Measurements from ENCODE around the gene GPATCH1. TPM values are rescaled to one million over a fixed set of nuclear protein-coding genes. Genes with fewer than 3 reads are reported as not detected.
"Not testable (repeated sequence)": the region's sequence is repeated elsewhere in the genome, so short reads cannot be mapped to it uniquely, and the experiment has no call there.

The GPATCH1 gene
- total RNA-seq, 4 donors from 2014 or later, result 3.6 to 9.3 (median 6.2) TPM

DNA sequence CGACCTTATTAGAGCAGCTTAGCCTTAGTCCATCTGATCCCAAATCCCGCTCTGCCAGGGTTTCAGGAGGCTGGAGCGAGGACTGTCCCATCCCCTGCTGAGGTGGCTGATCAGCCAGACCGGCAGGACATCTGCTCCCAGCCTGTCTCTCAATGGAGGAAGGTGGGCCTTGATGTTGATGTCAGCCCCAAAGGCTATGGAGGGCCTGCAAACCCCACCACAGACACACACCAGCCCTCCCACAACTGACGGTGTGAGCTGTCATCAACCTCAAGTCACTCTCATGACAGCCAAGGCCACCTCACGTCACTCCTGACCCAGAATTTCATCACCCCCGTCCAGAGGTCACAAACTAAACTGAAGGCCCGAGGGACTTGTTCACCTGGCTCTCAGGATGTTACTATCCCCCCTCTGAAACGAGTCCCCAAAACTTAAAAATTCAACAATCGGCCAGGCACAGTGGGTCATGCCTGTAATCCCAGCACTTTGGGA, 41.8 kb upstream of the GPATCH1 start:
- Histone ChIP-seq H3K27me3 (no peaks in the 10 kb centered on the region), H3K4me1 (no peaks in the 10 kb centered on the region), H3K36me3 (no peaks in the 10 kb centered on the region), H3K9me3 (no peaks in the 10 kb centered on the region), H3K27ac (no peak overlapping the region), H3K4me3 (no peak overlapping the region)
- DNase-seq, result no peak
- TF ChIP-seq, protein P1, sequence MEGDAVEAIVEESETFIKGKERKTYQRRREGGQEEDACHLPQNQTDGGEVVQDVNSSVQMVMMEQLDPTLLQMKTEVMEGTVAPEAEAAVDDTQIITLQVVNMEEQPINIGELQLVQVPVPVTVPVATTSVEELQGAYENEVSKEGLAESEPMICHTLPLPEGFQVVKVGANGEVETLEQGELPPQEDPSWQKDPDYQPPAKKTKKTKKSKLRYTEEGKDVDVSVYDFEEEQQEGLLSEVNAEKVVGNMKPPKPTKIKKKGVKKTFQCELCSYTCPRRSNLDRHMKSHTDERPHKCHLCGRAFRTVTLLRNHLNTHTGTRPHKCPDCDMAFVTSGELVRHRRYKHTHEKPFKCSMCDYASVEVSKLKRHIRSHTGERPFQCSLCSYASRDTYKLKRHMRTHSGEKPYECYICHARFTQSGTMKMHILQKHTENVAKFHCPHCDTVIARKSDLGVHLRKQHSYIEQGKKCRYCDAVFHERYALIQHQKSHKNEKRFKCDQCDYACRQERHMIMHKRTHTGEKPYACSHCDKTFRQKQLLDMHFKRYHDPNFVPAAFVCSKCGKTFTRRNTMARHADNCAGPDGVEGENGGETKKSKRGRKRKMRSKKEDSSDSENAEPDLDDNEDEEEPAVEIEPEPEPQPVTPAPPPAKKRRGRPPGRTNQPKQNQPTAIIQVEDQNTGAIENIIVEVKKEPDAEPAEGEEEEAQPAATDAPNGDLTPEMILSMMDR (IDR thresholded peaks at IDR 0.05), result no peak
- TF ChIP-seq POLR2A (IDR thresholded peaks at IDR 0.05), result no peak
- 79 to 91% methylated on average over 5 to 10 of the region's 10 CpGs for WGBS, 2 donors
- intact Hi-C loops (cut with DNase I), result no loop called here

DNA sequence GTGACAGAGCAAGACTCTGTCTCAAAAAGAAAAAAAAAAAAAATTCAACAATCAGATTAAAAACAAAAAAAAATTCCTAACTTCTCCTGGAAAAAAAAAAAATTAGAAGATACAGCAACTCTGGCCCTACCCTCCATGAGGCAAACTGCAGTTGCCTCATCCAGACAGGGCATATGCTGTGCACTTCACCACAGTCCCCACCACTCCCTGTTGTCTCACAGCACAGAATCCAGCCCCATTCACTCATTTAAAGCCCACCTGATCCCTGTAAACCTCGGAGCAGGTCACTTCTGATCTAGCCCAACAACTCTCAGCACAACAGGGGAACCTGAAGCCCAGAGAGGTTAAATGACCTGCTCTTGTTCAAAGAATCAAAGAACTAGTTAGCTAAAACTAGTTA, 41.2 kb upstream of the GPATCH1 start:
- TF ChIP-seq POLR2A (IDR thresholded peaks at IDR 0.05), result no peak
- TF ChIP-seq, protein P1 (IDR thresholded peaks at IDR 0.05), result no peak
- H3K9me3 ChIP-seq, result no peaks in the 10 kb centered on the region
- H3K27ac ChIP-seq, result no peak overlapping the region
- H3K27me3 ChIP-seq, result no peaks in the 10 kb centered on the region
- no peaks in the 10 kb centered on the region for H3K4me1 ChIP-seq
- DNase-seq, result no peak
- H3K36me3 ChIP-seq, result no peaks in the 10 kb centered on the region
- no peak overlapping the region for H3K4me3 ChIP-seq
- intact Hi-C loops (cut with DNase I), result no loop called here
- 88 to 93% methylated on average over 1 of the region's 1 CpG for WGBS, 2 donors

DNA sequence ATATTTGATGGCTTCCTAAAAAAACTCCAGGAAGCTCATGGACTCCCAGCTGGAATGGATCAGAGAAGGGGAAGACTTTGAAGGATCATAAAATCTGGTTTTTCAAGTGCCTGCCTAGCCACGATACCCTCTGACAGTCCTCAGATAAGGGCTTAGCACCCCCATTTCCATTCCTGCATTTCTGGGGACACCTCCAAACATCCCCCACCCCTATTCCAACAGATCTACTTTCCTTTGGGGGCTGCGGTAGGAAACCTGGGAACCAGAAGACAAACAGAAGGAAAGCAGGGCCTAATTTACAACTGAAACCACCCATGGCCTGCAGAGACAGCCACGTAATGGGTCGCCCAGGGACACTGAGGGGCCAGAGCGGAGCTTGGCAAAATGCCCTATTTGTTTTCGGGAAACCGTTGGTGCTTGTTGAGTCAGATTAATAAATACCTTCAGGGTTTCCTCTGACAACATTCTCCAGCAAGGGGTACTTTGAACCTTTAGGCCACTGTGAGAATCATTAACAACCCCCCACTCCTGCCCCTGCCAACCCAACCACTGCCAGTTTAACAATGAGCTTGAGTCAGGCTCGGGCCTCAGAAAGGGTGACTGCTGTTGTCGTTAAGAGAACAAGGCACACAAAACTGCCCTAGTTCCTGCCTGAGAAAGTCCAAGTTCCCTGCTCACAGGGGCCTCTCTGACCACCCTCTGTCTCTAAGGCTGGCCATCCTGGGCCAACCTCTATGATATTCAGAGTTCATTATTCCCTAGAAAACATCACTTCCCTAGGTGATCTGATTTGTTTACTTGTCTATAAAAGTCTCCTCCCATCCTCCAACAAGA, 39.8 kb upstream of the GPATCH1 start:
- Histone ChIP-seq H3K36me3 (no peaks in the 10 kb centered on the region), H3K27ac (no peak overlapping the region), H3K27me3 (no peaks in the 10 kb centered on the region), H3K4me3 (no peak overlapping the region), H3K4me1 (no peaks in the 10 kb centered on the region), H3K9me3 (no peaks in the 10 kb centered on the region)
- TF ChIP-seq, protein P1 (IDR thresholded peaks at IDR 0.05), result no peak
- no peak for TF ChIP-seq POLR2A (IDR thresholded peaks at IDR 0.05)
- intact Hi-C loops (cut with DNase I), result no loop called here
- 40 to 42% methylated on average over 3 to 7 of the region's 9 CpGs for WGBS, 2 donors
- DNase-seq, result no peak

DNA sequence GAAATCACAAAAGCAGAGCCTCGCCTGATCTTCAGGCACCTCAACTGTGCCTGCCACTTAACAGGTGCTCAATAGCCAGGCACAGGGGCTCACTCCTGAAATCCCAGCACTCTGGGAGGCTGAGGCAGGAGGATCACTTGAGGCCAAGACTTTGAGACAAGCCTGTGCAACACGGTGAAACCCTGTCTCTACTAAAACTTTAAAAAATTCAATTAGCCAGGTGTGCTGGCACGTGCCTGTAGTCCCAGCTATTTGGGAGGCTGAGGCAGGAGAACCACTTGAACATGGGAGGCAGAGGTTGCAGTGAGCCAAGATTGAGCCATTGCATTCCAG, 39.2 kb upstream of the GPATCH1 start:
- H3K9me3 ChIP-seq; H3K27me3 ChIP-seq; intact Hi-C loops (cut with DNase I); DNase-seq; H3K36me3 ChIP-seq; H3K4me3 ChIP-seq; H3K27ac ChIP-seq; H3K4me1 ChIP-seq: not testable (repeated sequence)
- WGBS, 2 donors, result 76 to 100% methylated on average over 1 to 3 of the region's 3 CpGs

DNA sequence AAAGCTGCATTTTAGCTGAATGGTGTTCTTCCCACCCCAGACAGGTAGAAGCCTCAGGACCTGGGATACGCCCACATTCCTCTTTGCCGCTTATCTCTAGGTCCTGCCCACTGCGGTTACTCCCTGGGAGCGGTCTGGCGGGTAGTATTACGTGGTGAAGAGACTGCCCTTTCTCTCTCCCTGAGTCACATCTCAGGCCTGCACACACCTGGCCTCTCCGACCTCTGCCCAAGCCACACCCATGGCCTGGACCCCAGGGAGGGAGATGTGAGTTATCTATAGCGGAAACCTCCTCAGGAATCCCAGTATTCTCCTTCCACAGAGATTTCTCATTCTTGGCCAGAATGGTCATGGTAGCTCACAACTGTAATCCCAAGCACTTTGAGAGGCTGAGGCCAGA, 33.6 kb upstream of the GPATCH1 start:
- Histone ChIP-seq H3K4me1 (peaks cover 0 to 12% (median 0%) of the 10 kb centered on the region in 3 donors), H3K9me3 (no peaks in the 10 kb centered on the region), H3K27me3 (no peaks in the 10 kb centered on the region), H3K27ac (no peak overlapping the region), H3K4me3 (no peak overlapping the region), H3K36me3 (no peaks in the 10 kb centered on the region)
- DNase-seq, result no peak
- TF ChIP-seq, protein P1 (IDR thresholded peaks at IDR 0.05), result no peak
- TF ChIP-seq POLR2A (IDR thresholded peaks at IDR 0.05), result no peak
- intact Hi-C loops (cut with DNase I), result no loop called here
- WGBS, 2 donors, result 41 to 61% methylated on average over 7 to 8 of the region's 8 CpGs

Measured in esophagus squamous epithelium (tissue), 5 donors.